Transverse colon (tissue), 4 donors: ENCODE results near the gene SBNO2. TPM values are rescaled to one million over a fixed set of nuclear protein-coding genes. Genes with fewer than 3 reads are reported as not detected.

Source experiments
- DNase-seq: peaks from one replicate; pipeline ENCODE4 v3.0.0-alpha.2; 2019
- H3K27ac ChIP-seq, 4 donors: fragments of 200-600 bp; sonication (generic); 2 replicates each; pipeline ENCODE4 v1.5.1; 2016 to 2018; ENCODE audit warnings: inconsistent platforms in 4 of 4
- H3K27me3 ChIP-seq: fragments of 200-600 bp; sonication (generic); 2 replicates; pipeline ENCODE4 v1.5.1; 2017; ENCODE audit warnings: inconsistent platforms
- H3K36me3 ChIP-seq, 4 donors: fragments of 200-600 bp; sonication (generic); 2 replicates each; pipeline ENCODE4 v1.5.1; 2017 to 2019; ENCODE audit warnings: inconsistent platforms in 4 of 4
- H3K4me1 ChIP-seq, 4 donors: fragments of 200-600 bp; sonication (generic); 2 replicates each; pipeline ENCODE4 v1.5.1; 2017 to 2020; ENCODE audit warnings: inconsistent platforms in 4 of 4
- H3K4me3 ChIP-seq, 4 donors: fragments of 200-600 bp; sonication (generic); 1 replicate in 1 of 4; 2 replicates in 3 of 4; pipeline versions ENCODE4 v1.5.1 to v1.6.1; 2017 to 2019; ENCODE audit warnings: inconsistent platforms in 4 of 4
- H3K9me3 ChIP-seq, 2 donors: fragments of 200-600 bp; sonication (generic); 2 replicates each; pipeline ENCODE4 v1.5.1; 2017 to 2019; ENCODE audit warnings: inconsistent platforms in 2 of 2
- CTCF ChIP-seq, 5 experiments: fragments of 200-600 bp in 3 of 5; fragments of 450-650 bp in 2 of 5; sonication (generic) in 3 of 5; IDR thresholded peaks; 1 replicate in 2 of 5; 2 replicates in 3 of 5; pipeline ENCODE4 v1.5.1; 2016 to 2017; ENCODE audit warnings: antibody characterized with exemption in 5 of 5, inconsistent platforms in 3 of 5, mild to moderate bottlenecking in 2 of 5, moderate library complexity in 1 of 5
- EP300 ChIP-seq: sonication (generic); formaldehyde crosslinking; IDR thresholded peaks from one replicate; pipeline ENCODE4 v1.6.1; 2017; ENCODE audit warnings: antibody characterized with exemption, low read depth
- POLR2A ChIP-seq: fragments of 450-650 bp; IDR thresholded peaks from one replicate; pipeline ENCODE4 v1.6.1; 2016; ENCODE audit warnings: antibody characterized with exemption, mild to moderate bottlenecking, moderate library complexity
- POLR2AphosphoS5 ChIP-seq, 3 donors: sonication (generic); formaldehyde crosslinking; IDR thresholded peaks; one replicate each; pipeline ENCODE4 v1.6.1; 2016; ENCODE audit warnings: antibody characterized with exemption in 3 of 3
- WGBS, 2 donors: methylation state at CpG; one replicate each; pipeline ENCODE4 v1.1.5; 2018; ENCODE audit warnings: low coverage in 1 of 2; 5-methylcytosine and 5-hydroxymethylcytosine counted together
- in situ Hi-C, 4 donors: fragments of 200-750 bp; cut with MboI; loops; one replicate each; pipeline versions ENCODE4 v1.15.0 to v1.15.1; 2017; ENCODE audit warnings: low sequenced_read_pairs in 3 of 4, low pct_ligation_motif_present in 1 of 4, low pct_unique_long_range_greater_than_20kb in 1 of 4
- intact Hi-C: fragments of 100-400 bp; cut with DNase I; formaldehyde crosslinking; loops from one replicate; pipeline ENCODE4 v1.15.1; 2023; ENCODE audit warnings: low total_unique reads
- total RNA-seq, 4 donors: library from RNA; depleted of rRNA; stranded (reverse); fragments of >200 nt; gene quantifications; one replicate each; pipeline ENCODE4 v1.1.0, GENCODE V29; 2016

Gene SBNO2
- total RNA-seq, 4 donors from 2014 or later: 34.5 to 142 (median 48.3) TPM

- H3K9me3 ChIP-seq: no peaks in the 10 kb centered on the region
- intact Hi-C loops: no loop called here
- 92% methylated on average over 22 of the region's 32 CpGs; no CpG with 5 or more reads in 1 of the 2 donors for WGBS, 2 donors
- H3K27me3 ChIP-seq: no peaks in the 10 kb centered on the region
- H3K4me1 ChIP-seq: peaks cover 12 to 27% (median 21%) of the 10 kb centered on the region in 4 donors
- H3K27ac ChIP-seq: no peak overlapping the region
- in situ Hi-C loops: no loop called here
- no peak for DNase-seq
- H3K4me3 ChIP-seq: no peak overlapping the region
- peaks cover 0 to 19% (median 8%) of the 10 kb centered on the region in 4 donors for H3K36me3 ChIP-seq
- TF ChIP-seq POLR2A (no peak), CTCF (IDR thresholded peaks at IDR 0.05) (no peak), POLR2AphosphoS5 (IDR thresholded peaks at IDR 0.05) (no peak), EP300 (no peak)
These were observed 84.8 kb downstream of the SBNO2 start for GRCh38 chr19:1089126-1089771.

- no peak overlapping the region for H3K4me3 ChIP-seq
- DNase-seq: no peak
- no peaks in the 10 kb centered on the region for H3K27me3 ChIP-seq
- 86 to 100% methylated on average over 1 to 27 of the region's 27 CpGs for WGBS, 2 donors
- H3K36me3 ChIP-seq: peaks cover 0 to 19% (median 6%) of the 10 kb centered on the region in 4 donors
- H3K4me1 ChIP-seq: peaks cover 6 to 23% (median 16%) of the 10 kb centered on the region in 4 donors
- H3K27ac ChIP-seq: peak overlapping the region; percentile 56 to 67 (median 61)
- in situ Hi-C loops: no loop called here
- intact Hi-C loops: no loop called here
- TF ChIP-seq CTCF (IDR thresholded peaks at IDR 0.05): no peak
- TF ChIP-seq POLR2AphosphoS5 (IDR thresholded peaks at IDR 0.05): peak in 1 of 3 donors; percentile 6
- no peaks in the 10 kb centered on the region for H3K9me3 ChIP-seq
These were observed 85.6 kb downstream of the SBNO2 start for GRCh38 chr19:1088416-1089010.

- in situ Hi-C loops: no loop called here
- H3K27ac ChIP-seq: peak overlapping the region; percentile 56 to 67 (median 61)
- H3K4me1 ChIP-seq: peaks cover 3 to 26% (median 14%) of the 10 kb centered on the region in 4 donors
- TF ChIP-seq POLR2AphosphoS5 (IDR thresholded peaks at IDR 0.05) (peak in 2 of 3 donors; percentile 16 to 55), POLR2A (no peak)
- 20 to 57% methylated on average over 1 to 27 of the region's 27 CpGs for WGBS, 2 donors
- H3K36me3 ChIP-seq: peaks cover 0 to 19% (median 3%) of the 10 kb centered on the region in 4 donors
- no peak overlapping the region for H3K4me3 ChIP-seq
- peak; percentile 69 for DNase-seq
- intact Hi-C loops: no loop called here
- H3K9me3 ChIP-seq: no peaks in the 10 kb centered on the region
- no peaks in the 10 kb centered on the region for H3K27me3 ChIP-seq
These were observed 86.2 kb downstream of the SBNO2 start for GRCh38 chr19:1087813-1088415.

GRCh38 chr19:1086613-1087012, 87.5 kb downstream of the SBNO2 start:
- Histone ChIP-seq H3K27me3 (no peaks in the 10 kb centered on the region), H3K9me3 (no peaks in the 10 kb centered on the region), H3K36me3 (peaks cover 0 to 18% (median 3%) of the 10 kb centered on the region in 4 donors), H3K4me3 (no peak overlapping the region), H3K27ac (peak overlapping the region in 1 of 4 donors; percentile 56), H3K4me1 (peaks cover 3 to 38% (median 20%) of the 10 kb centered on the region in 4 donors)
- in situ Hi-C loops (no loop called here), intact Hi-C loops (no loop called here)
- 65 to 76% methylated on average over 4 to 21 of the region's 21 CpGs for WGBS, 2 donors
- no peak for DNase-seq
- TF ChIP-seq CTCF (IDR thresholded peaks at IDR 0.05) (no peak), POLR2A (no peak), EP300 (no peak), POLR2AphosphoS5 (IDR thresholded peaks at IDR 0.05) (no peak)
